Testis (tissue), 2 donors: ENCODE data around the gene MGAT3.

Experiments
- POLR2A ChIP-seq: fragments of 450-650 bp; IDR thresholded peaks from one replicate; pipeline ENCODE4 v1.6.1; 2017; ENCODE audit warnings: antibody characterized with exemption, mild to moderate bottlenecking, moderate library complexity
- TF ChIP-seq, protein P1 (sequence below), 3 experiments: fragments of 450-650 bp in 2 of 3; fragments of 200-600 bp in 1 of 3; sonication (generic) in 1 of 3; IDR thresholded peaks; one replicate each; pipeline ENCODE4 v1.5.1; 2016 to 2019; ENCODE audit warnings: antibody characterized with exemption in 3 of 3, mild to moderate bottlenecking in 2 of 3, moderate library complexity in 1 of 3

- TF ChIP-seq, protein P1, sequence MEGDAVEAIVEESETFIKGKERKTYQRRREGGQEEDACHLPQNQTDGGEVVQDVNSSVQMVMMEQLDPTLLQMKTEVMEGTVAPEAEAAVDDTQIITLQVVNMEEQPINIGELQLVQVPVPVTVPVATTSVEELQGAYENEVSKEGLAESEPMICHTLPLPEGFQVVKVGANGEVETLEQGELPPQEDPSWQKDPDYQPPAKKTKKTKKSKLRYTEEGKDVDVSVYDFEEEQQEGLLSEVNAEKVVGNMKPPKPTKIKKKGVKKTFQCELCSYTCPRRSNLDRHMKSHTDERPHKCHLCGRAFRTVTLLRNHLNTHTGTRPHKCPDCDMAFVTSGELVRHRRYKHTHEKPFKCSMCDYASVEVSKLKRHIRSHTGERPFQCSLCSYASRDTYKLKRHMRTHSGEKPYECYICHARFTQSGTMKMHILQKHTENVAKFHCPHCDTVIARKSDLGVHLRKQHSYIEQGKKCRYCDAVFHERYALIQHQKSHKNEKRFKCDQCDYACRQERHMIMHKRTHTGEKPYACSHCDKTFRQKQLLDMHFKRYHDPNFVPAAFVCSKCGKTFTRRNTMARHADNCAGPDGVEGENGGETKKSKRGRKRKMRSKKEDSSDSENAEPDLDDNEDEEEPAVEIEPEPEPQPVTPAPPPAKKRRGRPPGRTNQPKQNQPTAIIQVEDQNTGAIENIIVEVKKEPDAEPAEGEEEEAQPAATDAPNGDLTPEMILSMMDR (IDR thresholded peaks at IDR 0.05) = no peak
- TF ChIP-seq POLR2A = no peak
Observed at GRCh38 chr22:39426380-39427043, 30.3 kb upstream of the MGAT3 start.
